HepG2 (cell line): ENCODE results near the gene MRPL14. TPM values are rescaled to one million over a fixed set of nuclear protein-coding genes. Genes with fewer than 3 reads are reported as not detected.

Experiments used
- ATAC-seq: fragments of 200-7000 bp; cut with Tn5 transposase; 3 replicates; pipeline ENCODE4 v1.9.1; 2020; ENCODE audit warnings: mild to moderate bottlenecking, moderate library complexity
- BruUV-seq: library from RNA; stranded (reverse); fragments of 400-500 nt; replicated peaks from 2 replicates; lab custom pipeline; 2021; lab: Mats Ljungman, UMichigan
- CTCF ChIA-PET: fragments of 300-600 bp; formaldehyde crosslinking; extraction: SDS; loops from one replicate; lab custom pipeline; 2021; ENCODE audit warnings: low total read pairs, inconsistent platforms, low intra/inter-chr PET ratio; lab: Yijun Ruan, JAX
- POLR2A ChIA-PET: fragments of 350-600 bp; sonication (Branson Sonifier 250); formaldehyde crosslinking; loops from one replicate; lab custom pipeline; 2020; ENCODE audit warnings: antibody characterized with exemption, inconsistent platforms; lab: Yijun Ruan, JAX
- DNase-seq: peaks from one replicate; pipeline ENCODE4 v3.0.0-alpha.2; 2015; ENCODE audit warnings: low spot score
- FAIRE-seq: peaks from 3 replicates; lab custom pipeline; 2011; peaks lifted over from hg19 to GRCh38; lab: Jason Lieb, UNC
- H2AFZ ChIP-seq: one replicate; pipeline ENCODE4 v1.6.1; 2011; ENCODE audit warnings: low read length, inconsistent platforms
- H3K27ac ChIP-seq: fragments of 300-600 bp; 3 replicates; pipeline ENCODE4 v1.8.0; 2011; ENCODE audit warnings: mixed run types, mild to moderate bottlenecking, mixed read lengths, low read length, inconsistent platforms; ENCODE audit not compliant: insufficient read depth; ENCODE audit errors: extremely low read length
- H3K27me3 ChIP-seq, 2 experiments: fragments of 200-600 bp in 1 of 2; 2 replicates in 1 of 2; 3 replicates in 1 of 2; pipeline versions ENCODE4 v1.6.0 to v1.8.0; 2011; ENCODE audit warnings: low read length in 2 of 2, mild to moderate bottlenecking in 2 of 2, moderate library complexity in 2 of 2, inconsistent platforms in 1 of 2; ENCODE audit not compliant: insufficient read depth in 2 of 2, control insufficient read depth in 1 of 2
- H3K36me3 ChIP-seq, 2 experiments: fragments of 200-600 bp in 1 of 2; replicated peaks in 1 of 2; 2 replicates in 1 of 2; 3 replicates in 1 of 2; pipeline versions ENCODE4 v1.5.1 to v1.8.0; 2011; ENCODE audit warnings: low read length in 2 of 2, inconsistent platforms in 1 of 2; ENCODE audit not compliant: insufficient read depth in 2 of 2, control insufficient read depth in 1 of 2
- H3K4me1 ChIP-seq: 2 replicates; pipeline ENCODE4 v1.5.1; 2012; ENCODE audit warnings: low read length, inconsistent platforms; ENCODE audit not compliant: insufficient read depth
- H3K4me2 ChIP-seq: 2 replicates; pipeline ENCODE4 v1.6.0; 2011; ENCODE audit warnings: low read depth, low read length, inconsistent platforms
- H3K4me3 ChIP-seq, 3 experiments: fragments of 200-600 bp in 1 of 3; sonication (generic), shearing (Covaris generic) in 1 of 3; replicated peaks in 1 of 3; 2 replicates each; pipeline ENCODE4 v1.5.1; 2011 to 2016; ENCODE audit warnings: low read length in 3 of 3, inconsistent platforms in 2 of 3, low read depth in 2 of 3, mild to moderate bottlenecking in 2 of 3, control low read depth in 1 of 3, mixed read lengths in 1 of 3; ENCODE audit not compliant: insufficient read depth in 1 of 3
- H3K79me2 ChIP-seq: one replicate; pipeline ENCODE4 v1.6.1; 2011; ENCODE audit warnings: low read length, inconsistent platforms; ENCODE audit not compliant: insufficient read depth
- H3K9ac ChIP-seq: 2 replicates; pipeline ENCODE4 v1.6.0; 2011; ENCODE audit warnings: mild to moderate bottlenecking, low read depth, low read length, inconsistent platforms; ENCODE audit not compliant: insufficient read depth
- H3K9me3 ChIP-seq: 2 replicates; pipeline ENCODE4 v1.5.1; 2012; ENCODE audit warnings: mild to moderate bottlenecking, low read length
- H4K20me1 ChIP-seq: 2 replicates; pipeline ENCODE4 v1.6.0; 2011; ENCODE audit warnings: inconsistent platforms, mild to moderate bottlenecking, low read length, moderate library complexity; ENCODE audit not compliant: insufficient read depth
- BHLHE40 ChIP-seq: IDR thresholded peaks from 2 replicates; pipeline ENCODE4 v1.6.1; 2011; ENCODE audit warnings: low read length, improper control_type of control experiment
- CSRNP1 ChIP-seq: sonication (generic); formaldehyde crosslinking; IDR thresholded peaks from 2 replicates; pipeline ENCODE4 v1.8.1; 2023; ENCODE audit warnings: mild to moderate bottlenecking, missing genetic modification reagents
- EZH2 ChIP-seq: conservative IDR thresholded peaks from 2 replicates; pipeline ENCODE4 v1.6.1; 2012; ENCODE audit warnings: mild to moderate bottlenecking, low read depth, low read length, moderate library complexity
- POLR2AphosphoS5 ChIP-seq: IDR thresholded peaks from 2 replicates; pipeline ENCODE4 v1.6.1; 2012; ENCODE audit warnings: low read depth, low read length
- SKI ChIP-seq: fragments of 450-650 bp; IDR thresholded peaks from one replicate; pipeline ENCODE4 v1.6.1; 2018; ENCODE audit warnings: mild to moderate bottlenecking; ENCODE audit not compliant: partially characterized antibody
- TRAFD1 ChIP-seq: sonication (generic); formaldehyde crosslinking; IDR thresholded peaks from 2 replicates; pipeline ENCODE4 v1.5.1; 2020; ENCODE audit warnings: missing genetic modification reagents, mild to moderate bottlenecking, borderline replicate concordance
- ZBTB4 ChIP-seq: sonication (generic); formaldehyde crosslinking; IDR thresholded peaks from 2 replicates; pipeline ENCODE4 v1.4.0; 2020; ENCODE audit warnings: missing genetic modification reagents, mild to moderate bottlenecking, borderline replicate concordance
- ZNF10 ChIP-seq: sonication (generic); formaldehyde crosslinking; IDR thresholded peaks from 2 replicates; pipeline ENCODE4 v1.4.0; 2020; ENCODE audit warnings: mild to moderate bottlenecking, low read depth, missing genetic modification reagents, borderline replicate concordance
- ZNF367 ChIP-seq: sonication (generic); formaldehyde crosslinking; IDR thresholded peaks from 2 replicates; pipeline ENCODE4 v1.4.0; 2020; ENCODE audit warnings: missing genetic modification reagents, borderline replicate concordance
- ZNF589 ChIP-seq: sonication (generic); formaldehyde crosslinking; conservative IDR thresholded peaks from 2 replicates; pipeline ENCODE4 v1.8.0; 2022; ENCODE audit warnings: mild to moderate bottlenecking, moderate library complexity, missing genetic modification reagents
- ZNF781 ChIP-seq: sonication (generic); formaldehyde crosslinking; IDR thresholded peaks from 2 replicates; pipeline ENCODE4 v1.5.1; 2020; ENCODE audit warnings: borderline replicate concordance, mild to moderate bottlenecking, missing genetic modification reagents; ENCODE audit errors: not compliant biosample characterization
- ZNF790 ChIP-seq: sonication (generic); formaldehyde crosslinking; IDR thresholded peaks from 2 replicates; pipeline ENCODE4 v1.8.0; 2022; ENCODE audit warnings: missing genetic modification reagents, mild to moderate bottlenecking, borderline replicate concordance
- whole genome bisulfite sequencing: methylation state at CpG from one replicate; pipeline ENCODE4 v1.1.6; 2017; ENCODE audit warnings: low lambda C conversion rate; 5-methylcytosine and 5-hydroxymethylcytosine counted together
- in situ Hi-C: cut with HindIII; loops from 2 replicates; pipeline ENCODE4 v1.10.0; 2017; ENCODE audit warnings: low pct_unique_long_range_greater_than_20kb; ENCODE audit not compliant: extremely low pct_ligation_motif_present
- intact Hi-C: fragments of 100-400 bp; cut with micrococcal nuclease; formaldehyde crosslinking; loops from one replicate; pipeline ENCODE4 v1.10.0; 2022; ENCODE audit not compliant: unreplicated experiment
- polyA plus RNA-seq, 8 experiments: library from polyadenylated mRNA; depleted of rRNA in 3 of 8; stranded (reverse) in 7 of 8; unstranded in 1 of 8; fragments of >200 nt; fragmentation: Illumina TruSeq in 4 of 8; extraction: Trizol in 4 of 8; gene quantifications; 2 replicates each; pipeline versions ENCODE4 v1.2.1 to v1.2.3, GENCODE V29; 2011 to 2016; ENCODE audit warnings: low read depth in 4 of 8, missing spikeins in 1 of 8, mixed read lengths in 1 of 8; ENCODE audit not compliant: insufficient read depth in 1 of 8
- total RNA-seq, 5 experiments: library from RNA; depleted of rRNA; stranded (reverse); fragments of >200 nt; fragmentation: Illumina TruSeq; extraction: Trizol; gene quantifications; 2 replicates each; pipeline ENCODE4 v1.2.3, GENCODE V29; 2016; ENCODE audit warnings: low read depth in 1 of 5
- TF ChIP-seq, protein P1 (sequence below): sonication (generic); formaldehyde crosslinking; IDR thresholded peaks from 2 replicates; pipeline ENCODE4 v1.4.0; 2020; ENCODE audit warnings: mild to moderate bottlenecking, missing genetic modification reagents

Gene MRPL14
- total and polyA plus RNA-seq, 2 of the 13 experiments (the other 11 are each of a cell fraction or from before 2014, with no cell fraction given): 157 to 178 TPM

- ATAC-seq (no peak), DNase-seq (no peak), FAIRE-seq (no peak)
- H3K27ac ChIP-seq: peak overlapping the region; percentile 58
- H3K27me3 ChIP-seq: no peaks in the 10 kb centered on the region
- 65% methylated on average over 6 of the region's 6 CpGs for WGBS
- BruUV-seq: no TSS peak
- intact Hi-C loops: no loop called here
- H3K4me2 ChIP-seq: peak overlapping the region; percentile 34
- ChIA-PET CTCF (interaction anchor here (1.1 kb wide), 1 partner anchor 18 kb away, joined by 3 read pairs; no protein-coding TSS in a partner anchor), POLR2A (interaction anchor here (0.6 to 1.7 kb wide), 6 partner anchors 10 to 129 kb away, joined by 3 to 5 read pairs (median 5); partner anchors contain the start of genes HSP90AB1, MRPL14, SLC29A1 and TMEM63B)
- H3K79me2 ChIP-seq: peaks cover 82% of the 10 kb centered on the region
- peaks cover 55% of the 10 kb centered on the region for H4K20me1 ChIP-seq
- H3K36me3 ChIP-seq: peaks cover 11 to 38% of the 10 kb centered on the region in 2 experiments
- in situ Hi-C loops: no loop called here
- H3K4me3 ChIP-seq: no peak overlapping the region
- H3K9me3 ChIP-seq: no peaks in the 10 kb centered on the region
- peaks cover 100% of the 10 kb centered on the region for H3K4me1 ChIP-seq
- no peak overlapping the region; the same call in none of the 2 replicates for H3K9ac ChIP-seq
- no peak overlapping the region for H2AFZ ChIP-seq
- no peak for TF ChIP-seq EZH2
- TF ChIP-seq SKI: no peak
- TF ChIP-seq ZNF367: no peak
- TF ChIP-seq, protein P1, sequence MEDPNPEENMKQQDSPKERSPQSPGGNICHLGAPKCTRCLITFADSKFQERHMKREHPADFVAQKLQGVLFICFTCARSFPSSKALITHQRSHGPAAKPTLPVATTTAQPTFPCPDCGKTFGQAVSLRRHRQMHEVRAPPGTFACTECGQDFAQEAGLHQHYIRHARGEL (CRISPR knock-in tag): no peak
- TF ChIP-seq POLR2AphosphoS5: no peak
- no peak for TF ChIP-seq ZNF589 (CRISPR knock-in tag)
- TF ChIP-seq BHLHE40: no peak
- TF ChIP-seq ZNF781 (CRISPR knock-in tag): no peak
- no peak for TF ChIP-seq CSRNP1 (CRISPR knock-in tag)
- no peak for TF ChIP-seq TRAFD1 (CRISPR knock-in tag)
- TF ChIP-seq ZBTB4 (CRISPR knock-in tag): 0 out of 2 replicates have a peak, but pooled peaks have one; percentile 36
- no peak for TF ChIP-seq ZNF10 (CRISPR knock-in tag)
- no peak for TF ChIP-seq ZNF790 (CRISPR knock-in tag)
Measured at GRCh38 chr6:44117397-44118128, 9.7 kb downstream of the MRPL14 start.
